ENCODE results near the gene GARNL3. TPM values are rescaled to one million over a fixed set of nuclear protein-coding genes. Genes with fewer than 3 reads are reported as not detected.

The GARNL3 gene
- total and polyA plus RNA-seq, 2 of the 13 experiments (the other 11 are each of a cell fraction or from before 2014, with no cell fraction given) = 3.9 to 11.0 TPM

- TF ChIP-seq HMGXB3 (CRISPR knock-in tag; IDR thresholded peaks at IDR 0.05; ENCODE audit: borderline replicate concordance) = no peak
- peak; percentile 17; the same call in 1 of the 2 replicates for TF ChIP-seq ZNF768 (CRISPR knock-in tag; IDR thresholded peaks at IDR 0.05)
- TF ChIP-seq ZNF883 (CRISPR knock-in tag; IDR thresholded peaks at IDR 0.05; ENCODE audit: not compliant biosample characterization) = peak; percentile 55
- no peak for TF ChIP-seq ZBTB46 (CRISPR knock-in tag; IDR thresholded peaks at IDR 0.05; ENCODE audit: borderline replicate concordance)
- peak; percentile 50; the same call in 1 of the 2 replicates for TF ChIP-seq PHF21A (CRISPR knock-in tag; IDR thresholded peaks at IDR 0.05)
- TF ChIP-seq SALL1 (CRISPR knock-in tag; IDR thresholded peaks at IDR 0.05) = no peak
- no peak for TF ChIP-seq FIP1L1 (IDR thresholded peaks at IDR 0.05; ENCODE audit: borderline replicate concordance, insufficient read depth, low read depth, low read length)
- TF ChIP-seq REXO4 (CRISPR knock-in tag; IDR thresholded peaks at IDR 0.05; ENCODE audit: borderline replicate concordance) = no peak
- TF ChIP-seq PRDM15 (CRISPR knock-in tag; IDR thresholded peaks at IDR 0.05) = peak; percentile 61; the same call in 1 of the 2 replicates
- no peak for TF ChIP-seq ZNF710 (CRISPR knock-in tag; IDR thresholded peaks at IDR 0.05; ENCODE audit: borderline replicate concordance)
- no peak for TF ChIP-seq ZNF569 (CRISPR knock-in tag; IDR thresholded peaks at IDR 0.05; ENCODE audit: borderline replicate concordance)
- peak; percentile 78 for TF ChIP-seq HNRNPLL (IDR thresholded peaks at IDR 0.05; ENCODE audit: low read depth, low read length, poor library complexity, severe bottlenecking)
- no peak for TF ChIP-seq PBX3 (CRISPR knock-in tag; IDR thresholded peaks at IDR 0.05; ENCODE audit: borderline replicate concordance)
- TF ChIP-seq ZNF589 (CRISPR knock-in tag; conservative IDR thresholded peaks at IDR 0.05) = no peak
Measured at GRCh38 chr9:127224178-127224882, 40.2 kb upstream of the GARNL3 start (continued).
